VCaP (cell line): ENCODE measurements around the gene PLD5.
"Not testable (repeated sequence)": the region's sequence is repeated elsewhere in the genome, so short reads cannot be mapped to it uniquely, and the experiment has no call there.

Experiments
- H3K27ac ChIP-seq: fragments of 450-650 bp; 2 replicates; pipeline ENCODE4 v1.5.1; 2017
- CTCF ChIP-seq: fragments of 450-650 bp; conservative IDR thresholded peaks from 2 replicates; pipeline ENCODE4 v1.5.1; 2017; ENCODE audit warnings: mild to moderate bottlenecking, moderate library complexity

PLD5 gene

GRCh38 chr1:242267004-242267403 lies 257.5 kb downstream of the PLD5 start:
- not testable (repeated sequence) for H3K27ac ChIP-seq

GRCh38 chr1:242264419-242264818 lies 260.1 kb downstream of the PLD5 start:
- H3K27ac ChIP-seq = not testable (repeated sequence)

- no peak for TF ChIP-seq CTCF
- H3K27ac ChIP-seq = no peak overlapping the region
Measured at GRCh38 chr1:242245255-242245654, 279.2 kb downstream of the PLD5 start.

GRCh38 chr1:242243472-242243871 lies 281.0 kb downstream of the PLD5 start:
- TF ChIP-seq CTCF = no peak
- peak overlapping the region; percentile 79 for H3K27ac ChIP-seq

- H3K27ac ChIP-seq = peak overlapping the region; percentile 79
- no peak for TF ChIP-seq CTCF
Measured at GRCh38 chr1:242242983-242243382, 281.5 kb downstream of the PLD5 start.

GRCh38 chr1:242241936-242242335 lies 282.6 kb downstream of the PLD5 start:
- no peak for TF ChIP-seq CTCF
- peak overlapping the region; percentile 79 for H3K27ac ChIP-seq

GRCh38 chr1:242240691-242241090 lies 283.8 kb downstream of the PLD5 start:
- peak overlapping the region; percentile 79 for H3K27ac ChIP-seq

GRCh38 chr1:242240077-242240476 lies 284.4 kb downstream of the PLD5 start:
- peak overlapping the region; percentile 79 for H3K27ac ChIP-seq
- TF ChIP-seq CTCF = no peak

More at GRCh38 chr1:242240691-242241090, 283.8 kb downstream of the PLD5 start:
- no peak for TF ChIP-seq CTCF

GRCh38 chr1:242239398-242239797 lies 285.1 kb downstream of the PLD5 start:
- H3K27ac ChIP-seq = peak overlapping the region; percentile 79
- TF ChIP-seq CTCF = no peak
